ENCODE results near the gene NDUFS7.

The NDUFS7 gene

GRCh38 chr19:1393841-1394240, 10.1 kb downstream of the NDUFS7 start:
- no peaks in the 10 kb centered on the region for H3K9me3 ChIP-seq (ENCODE audit: control insufficient read depth, low read length)
- H3K27me3 ChIP-seq (replicated peaks; ENCODE audit: control insufficient read depth, insufficient read depth, low read length, poor library complexity, severe bottlenecking): no peaks in the 10 kb centered on the region
- no peak overlapping the region for H3K27ac ChIP-seq (ENCODE audit: insufficient read depth, low read length, poor library complexity, severe bottlenecking)
- H3K4me1 ChIP-seq (ENCODE audit: control insufficient read depth, insufficient read depth, low read length, poor library complexity, severe bottlenecking): peaks cover 11% of the 10 kb centered on the region
- H3K36me3 ChIP-seq (ENCODE audit: control insufficient read depth, insufficient read depth, low read length): peaks cover 20% of the 10 kb centered on the region
- H3K4me3 ChIP-seq (ENCODE audit: insufficient read depth, low read depth, low read length, poor library complexity, severe bottlenecking): no peak overlapping the region
- no peak for DNase-seq

- peaks cover 11% of the 10 kb centered on the region for H3K4me1 ChIP-seq (ENCODE audit: control insufficient read depth, insufficient read depth, low read length, poor library complexity, severe bottlenecking)
- H3K36me3 ChIP-seq (ENCODE audit: control insufficient read depth, insufficient read depth, low read length): peaks cover 15% of the 10 kb centered on the region
- DNase-seq: no peak
- H3K9me3 ChIP-seq (ENCODE audit: control insufficient read depth, low read length): no peaks in the 10 kb centered on the region
- no peak overlapping the region for H3K27ac ChIP-seq (ENCODE audit: insufficient read depth, low read length, poor library complexity, severe bottlenecking)
- no peak overlapping the region for H3K4me3 ChIP-seq (ENCODE audit: insufficient read depth, low read depth, low read length, poor library complexity, severe bottlenecking)
- H3K27me3 ChIP-seq (replicated peaks; ENCODE audit: control insufficient read depth, insufficient read depth, low read length, poor library complexity, severe bottlenecking): no peaks in the 10 kb centered on the region
Measured at GRCh38 chr19:1394252-1395193, 10.8 kb downstream of the NDUFS7 start.

- no peak for DNase-seq
- H3K9me3 ChIP-seq (ENCODE audit: control insufficient read depth, low read length): no peaks in the 10 kb centered on the region
- no peaks in the 10 kb centered on the region for H3K27me3 ChIP-seq (replicated peaks; ENCODE audit: control insufficient read depth, insufficient read depth, low read length, poor library complexity, severe bottlenecking)
- H3K27ac ChIP-seq (ENCODE audit: insufficient read depth, low read length, poor library complexity, severe bottlenecking): no peak overlapping the region
- peaks cover 11% of the 10 kb centered on the region for H3K4me1 ChIP-seq (ENCODE audit: control insufficient read depth, insufficient read depth, low read length, poor library complexity, severe bottlenecking)
- no peak overlapping the region for H3K4me3 ChIP-seq (ENCODE audit: insufficient read depth, low read depth, low read length, poor library complexity, severe bottlenecking)
- H3K36me3 ChIP-seq (ENCODE audit: control insufficient read depth, insufficient read depth, low read length): peaks cover 15% of the 10 kb centered on the region
Measured at GRCh38 chr19:1395194-1396018, 11.7 kb downstream of the NDUFS7 start.

GRCh38 chr19:1396019-1396767, 12.5 kb downstream of the NDUFS7 start:
- H3K4me3 ChIP-seq (ENCODE audit: insufficient read depth, low read depth, low read length, poor library complexity, severe bottlenecking): no peak overlapping the region
- H3K27me3 ChIP-seq (replicated peaks; ENCODE audit: control insufficient read depth, insufficient read depth, low read length, poor library complexity, severe bottlenecking): no peaks in the 10 kb centered on the region
- DNase-seq: no peak
- peaks cover 13% of the 10 kb centered on the region for H3K36me3 ChIP-seq (ENCODE audit: control insufficient read depth, insufficient read depth, low read length)
- no peak overlapping the region for H3K27ac ChIP-seq (ENCODE audit: insufficient read depth, low read length, poor library complexity, severe bottlenecking)
- H3K9me3 ChIP-seq (ENCODE audit: control insufficient read depth, low read length): no peaks in the 10 kb centered on the region
- H3K4me1 ChIP-seq (ENCODE audit: control insufficient read depth, insufficient read depth, low read length, poor library complexity, severe bottlenecking): peaks cover 18% of the 10 kb centered on the region

- no peaks in the 10 kb centered on the region for H3K27me3 ChIP-seq (replicated peaks; ENCODE audit: control insufficient read depth, insufficient read depth, low read length, poor library complexity, severe bottlenecking)
- peaks cover 11% of the 10 kb centered on the region for H3K36me3 ChIP-seq (ENCODE audit: control insufficient read depth, insufficient read depth, low read length)
- peaks cover 24% of the 10 kb centered on the region for H3K4me1 ChIP-seq (ENCODE audit: control insufficient read depth, insufficient read depth, low read length, poor library complexity, severe bottlenecking)
- H3K9me3 ChIP-seq (ENCODE audit: control insufficient read depth, low read length): no peaks in the 10 kb centered on the region
- no peak overlapping the region for H3K4me3 ChIP-seq (ENCODE audit: insufficient read depth, low read depth, low read length, poor library complexity, severe bottlenecking)
- DNase-seq: no peak
- no peak overlapping the region for H3K27ac ChIP-seq (ENCODE audit: insufficient read depth, low read length, poor library complexity, severe bottlenecking)
Measured at GRCh38 chr19:1396768-1397679, 13.3 kb downstream of the NDUFS7 start.

GRCh38 chr19:1397838-1398237, 14.1 kb downstream of the NDUFS7 start:
- H3K27me3 ChIP-seq (replicated peaks; ENCODE audit: control insufficient read depth, insufficient read depth, low read length, poor library complexity, severe bottlenecking): no peaks in the 10 kb centered on the region
- H3K9me3 ChIP-seq (ENCODE audit: control insufficient read depth, low read length): no peaks in the 10 kb centered on the region
- no peak for DNase-seq
- no peak overlapping the region for H3K4me3 ChIP-seq (ENCODE audit: insufficient read depth, low read depth, low read length, poor library complexity, severe bottlenecking)
- H3K27ac ChIP-seq (ENCODE audit: insufficient read depth, low read length, poor library complexity, severe bottlenecking): no peak overlapping the region
- peaks cover 3% of the 10 kb centered on the region for H3K36me3 ChIP-seq (ENCODE audit: control insufficient read depth, insufficient read depth, low read length)
- H3K4me1 ChIP-seq (ENCODE audit: control insufficient read depth, insufficient read depth, low read length, poor library complexity, severe bottlenecking): peaks cover 24% of the 10 kb centered on the region

- H3K27ac ChIP-seq (ENCODE audit: insufficient read depth, low read length, poor library complexity, severe bottlenecking): no peak overlapping the region
- peaks cover 24% of the 10 kb centered on the region for H3K4me1 ChIP-seq (ENCODE audit: control insufficient read depth, insufficient read depth, low read length, poor library complexity, severe bottlenecking)
- no peak overlapping the region for H3K4me3 ChIP-seq (ENCODE audit: insufficient read depth, low read depth, low read length, poor library complexity, severe bottlenecking)
- H3K9me3 ChIP-seq (ENCODE audit: control insufficient read depth, low read length): no peaks in the 10 kb centered on the region
- H3K27me3 ChIP-seq (replicated peaks; ENCODE audit: control insufficient read depth, insufficient read depth, low read length, poor library complexity, severe bottlenecking): no peaks in the 10 kb centered on the region
- DNase-seq: no peak
- no peaks in the 10 kb centered on the region for H3K36me3 ChIP-seq (ENCODE audit: control insufficient read depth, insufficient read depth, low read length)
Measured at GRCh38 chr19:1399079-1399478, 15.4 kb downstream of the NDUFS7 start.

- Histone ChIP-seq H3K36me3 (ENCODE audit: control insufficient read depth, insufficient read depth, low read length) (no peaks in the 10 kb centered on the region), H3K27ac (ENCODE audit: insufficient read depth, low read length, poor library complexity, severe bottlenecking) (no peak overlapping the region), H3K9me3 (ENCODE audit: control insufficient read depth, low read length) (no peaks in the 10 kb centered on the region), H3K27me3 (replicated peaks; ENCODE audit: control insufficient read depth, insufficient read depth, low read length, poor library complexity, severe bottlenecking) (no peaks in the 10 kb centered on the region), H3K4me3 (ENCODE audit: insufficient read depth, low read depth, low read length, poor library complexity, severe bottlenecking) (no peak overlapping the region), H3K4me1 (ENCODE audit: control insufficient read depth, insufficient read depth, low read length, poor library complexity, severe bottlenecking) (peaks cover 24% of the 10 kb centered on the region)
- DNase-seq: no peak
Measured at GRCh38 chr19:1399745-1400144, 16.0 kb downstream of the NDUFS7 start.
